ENCODE measurements around the gene SMIM14. TPM values are rescaled to one million over a fixed set of nuclear protein-coding genes. Genes with fewer than 3 reads are reported as not detected.

Gene SMIM14
- total and polyA plus RNA-seq, 9 of the 15 experiments (the other 6 are each of a cell fraction or from before 2014, with no cell fraction given) = 0.98 to 3.7 (median 2.2) TPM

DNA sequence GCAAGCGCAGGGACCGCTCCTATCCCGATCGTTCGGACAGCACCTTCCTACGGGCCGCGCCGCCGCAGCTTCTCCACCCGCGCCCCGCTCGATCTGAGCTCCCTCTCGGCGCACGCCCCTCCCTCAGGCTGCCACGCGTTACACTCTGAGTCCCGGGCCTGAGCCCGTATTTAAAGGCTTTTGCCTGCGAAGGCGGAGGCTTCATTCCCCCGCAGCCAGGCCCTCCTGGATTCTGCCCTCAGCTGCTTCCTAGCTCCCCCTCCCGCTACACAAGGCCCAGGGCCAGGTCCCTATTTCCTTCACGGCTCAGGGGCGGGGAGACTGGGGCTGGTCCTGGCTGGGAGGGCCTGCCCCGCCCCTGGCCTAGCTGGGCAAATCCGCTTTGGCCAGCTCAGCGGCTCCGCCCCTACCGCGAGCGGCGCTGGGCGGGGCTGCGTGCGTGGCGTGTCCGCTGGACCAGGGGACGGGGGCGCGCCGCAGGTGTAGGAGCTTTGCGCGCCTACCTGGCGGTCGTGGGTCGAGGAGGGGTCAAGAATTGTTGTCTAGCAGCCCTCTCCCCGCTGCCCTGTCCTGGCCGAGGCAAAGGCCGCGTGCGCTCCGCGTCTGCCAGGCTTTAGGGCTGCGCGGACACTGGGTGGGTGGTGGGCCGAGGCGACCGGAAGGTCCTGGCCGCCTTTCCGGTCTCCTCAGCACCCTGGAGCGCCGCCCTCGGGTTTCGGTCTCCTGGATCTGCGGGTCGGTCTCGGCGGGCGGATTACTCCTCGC is 111.2 kb downstream of the SMIM14 start, which contains the start of gene UGDH (continued):
- TF ChIP-seq PML (IDR thresholded peaks at IDR 0.05; ENCODE audit: low read length) (peak; percentile 83; the same call in 1 of the 2 replicates), MTA1 (IDR thresholded peaks at IDR 0.05; ENCODE audit: borderline replicate concordance) (no peak), ZNF184 (CRISPR knock-in tag; IDR thresholded peaks at IDR 0.05) (no peak), ETS1 (conservative IDR thresholded peaks at IDR 0.05; ENCODE audit: control insufficient read depth, low read depth, low read length) (peak; percentile 42; the same call in 1 of the 2 replicates), HNRNPH1 (optimal IDR thresholded peaks at IDR 0.05; ENCODE audit: low read depth, low read length) (no peak), MAZ (CRISPR knock-in tag; conservative IDR thresholded peaks at IDR 0.05 in 1 of 2, IDR thresholded peaks at IDR 0.05 in 1 of 2) (peak; percentile 95 to 96), FOXA1 (IDR thresholded peaks at IDR 0.05; ENCODE audit: borderline replicate concordance) (no peak), ZBTB7A (IDR thresholded peaks at IDR 0.05; ENCODE audit: borderline replicate concordance, control insufficient read depth, low read depth, low read length) (peak; percentile 13; the same call in 1 of the 2 replicates), SIN3B (IDR thresholded peaks at IDR 0.05; ENCODE audit: low read depth) (peak; percentile 76), POLR2A (conservative IDR thresholded peaks at IDR 0.05) (peak; percentile 93), MCM5 (IDR thresholded peaks at IDR 0.05; ENCODE audit: low read depth) (no peak), BRD4 (IDR thresholded peaks at IDR 0.05) (0 out of 2 replicates have a peak, but pooled peaks have one; percentile 55), PHF20 (IDR thresholded peaks at IDR 0.05; ENCODE audit: partially characterized antibody) (peak; percentile 47), DMBX1 (CRISPR knock-in tag; IDR thresholded peaks at IDR 0.05; ENCODE audit: borderline replicate concordance) (no peak; the same call in 1 of the 2 replicates), SRF (CRISPR knock-in tag; IDR thresholded peaks at IDR 0.05) (peak in 1 of 2 experiments; percentile 53; a peak in 2 of 4 replicates), U2AF2 (optimal IDR thresholded peaks at IDR 0.05; ENCODE audit: low read depth, low read length) (no peak)
- TF ChIP-seq, protein P1, sequence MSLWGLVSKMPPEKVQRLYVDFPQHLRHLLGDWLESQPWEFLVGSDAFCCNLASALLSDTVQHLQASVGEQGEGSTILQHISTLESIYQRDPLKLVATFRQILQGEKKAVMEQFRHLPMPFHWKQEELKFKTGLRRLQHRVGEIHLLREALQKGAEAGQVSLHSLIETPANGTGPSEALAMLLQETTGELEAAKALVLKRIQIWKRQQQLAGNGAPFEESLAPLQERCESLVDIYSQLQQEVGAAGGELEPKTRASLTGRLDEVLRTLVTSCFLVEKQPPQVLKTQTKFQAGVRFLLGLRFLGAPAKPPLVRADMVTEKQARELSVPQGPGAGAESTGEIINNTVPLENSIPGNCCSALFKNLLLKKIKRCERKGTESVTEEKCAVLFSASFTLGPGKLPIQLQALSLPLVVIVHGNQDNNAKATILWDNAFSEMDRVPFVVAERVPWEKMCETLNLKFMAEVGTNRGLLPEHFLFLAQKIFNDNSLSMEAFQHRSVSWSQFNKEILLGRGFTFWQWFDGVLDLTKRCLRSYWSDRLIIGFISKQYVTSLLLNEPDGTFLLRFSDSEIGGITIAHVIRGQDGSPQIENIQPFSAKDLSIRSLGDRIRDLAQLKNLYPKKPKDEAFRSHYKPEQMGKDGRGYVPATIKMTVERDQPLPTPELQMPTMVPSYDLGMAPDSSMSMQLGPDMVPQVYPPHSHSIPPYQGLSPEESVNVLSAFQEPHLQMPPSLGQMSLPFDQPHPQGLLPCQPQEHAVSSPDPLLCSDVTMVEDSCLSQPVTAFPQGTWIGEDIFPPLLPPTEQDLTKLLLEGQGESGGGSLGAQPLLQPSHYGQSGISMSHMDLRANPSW (CRISPR knock-in tag; IDR thresholded peaks at IDR 0.05) = no peak; the same call in 1 of the 2 replicates
- TF ChIP-seq, protein P2, sequence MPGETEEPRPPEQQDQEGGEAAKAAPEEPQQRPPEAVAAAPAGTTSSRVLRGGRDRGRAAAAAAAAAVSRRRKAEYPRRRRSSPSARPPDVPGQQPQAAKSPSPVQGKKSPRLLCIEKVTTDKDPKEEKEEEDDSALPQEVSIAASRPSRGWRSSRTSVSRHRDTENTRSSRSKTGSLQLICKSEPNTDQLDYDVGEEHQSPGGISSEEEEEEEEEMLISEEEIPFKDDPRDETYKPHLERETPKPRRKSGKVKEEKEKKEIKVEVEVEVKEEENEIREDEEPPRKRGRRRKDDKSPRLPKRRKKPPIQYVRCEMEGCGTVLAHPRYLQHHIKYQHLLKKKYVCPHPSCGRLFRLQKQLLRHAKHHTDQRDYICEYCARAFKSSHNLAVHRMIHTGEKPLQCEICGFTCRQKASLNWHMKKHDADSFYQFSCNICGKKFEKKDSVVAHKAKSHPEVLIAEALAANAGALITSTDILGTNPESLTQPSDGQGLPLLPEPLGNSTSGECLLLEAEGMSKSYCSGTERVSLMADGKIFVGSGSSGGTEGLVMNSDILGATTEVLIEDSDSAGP (CRISPR knock-in tag; IDR thresholded peaks at IDR 0.05) = no peak
- TF ChIP-seq, protein P3, sequence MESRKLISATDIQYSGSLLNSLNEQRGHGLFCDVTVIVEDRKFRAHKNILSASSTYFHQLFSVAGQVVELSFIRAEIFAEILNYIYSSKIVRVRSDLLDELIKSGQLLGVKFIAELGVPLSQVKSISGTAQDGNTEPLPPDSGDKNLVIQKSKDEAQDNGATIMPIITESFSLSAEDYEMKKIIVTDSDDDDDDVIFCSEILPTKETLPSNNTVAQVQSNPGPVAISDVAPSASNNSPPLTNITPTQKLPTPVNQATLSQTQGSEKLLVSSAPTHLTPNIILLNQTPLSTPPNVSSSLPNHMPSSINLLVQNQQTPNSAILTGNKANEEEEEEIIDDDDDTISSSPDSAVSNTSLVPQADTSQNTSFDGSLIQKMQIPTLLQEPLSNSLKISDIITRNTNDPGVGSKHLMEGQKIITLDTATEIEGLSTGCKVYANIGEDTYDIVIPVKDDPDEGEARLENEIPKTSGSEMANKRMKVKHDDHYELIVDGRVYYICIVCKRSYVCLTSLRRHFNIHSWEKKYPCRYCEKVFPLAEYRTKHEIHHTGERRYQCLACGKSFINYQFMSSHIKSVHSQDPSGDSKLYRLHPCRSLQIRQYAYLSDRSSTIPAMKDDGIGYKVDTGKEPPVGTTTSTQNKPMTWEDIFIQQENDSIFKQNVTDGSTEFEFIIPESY (CRISPR knock-in tag; IDR thresholded peaks at IDR 0.05) = no peak

All from K562 (cell line).